Sciatic nerve (tissue), 2 donors: ENCODE data around the gene C3. TPM values are rescaled to one million over a fixed set of nuclear protein-coding genes. Genes with fewer than 3 reads are reported as not detected.
A peak's percentile ranks its signal among the peaks of the same experiment; 100 is the strongest.
"Not testable (repeated sequence)": the region's sequence is repeated elsewhere in the genome, so short reads cannot be mapped to it uniquely, and the experiment has no call there.

Experiments used
- ATAC-seq: fragments of 200-7000 bp; cut with Tn5 transposase; one replicate; pipeline ENCODE4 v1.9.1; 2020; ENCODE audit warnings: mild to moderate bottlenecking, moderate library complexity
- DNase-seq: peaks from one replicate; pipeline ENCODE4 v3.0.0-alpha.2; 2020; ENCODE audit warnings: low spot score
- intact Hi-C: fragments of 100-400 bp; cut with DNase I; formaldehyde crosslinking; loops from one replicate; pipeline ENCODE4 v1.14.2; 2022
- total RNA-seq: library from RNA; stranded (reverse); fragmentation: NEBNext Ultra II Directional; extraction: Animal tissue kit (Norgen Biotek cat#: 25700); gene quantifications from one replicate; pipeline ENCODE4 v1.2.1, GENCODE V29; 2021
- donor health status: DM: no; HTN: no; CAD: no.
- donor health status: DM: no; HTN: no; CAD: no.

Gene C3
- total RNA-seq, 1 donor from 2014 or later: 971 TPM

DNA sequence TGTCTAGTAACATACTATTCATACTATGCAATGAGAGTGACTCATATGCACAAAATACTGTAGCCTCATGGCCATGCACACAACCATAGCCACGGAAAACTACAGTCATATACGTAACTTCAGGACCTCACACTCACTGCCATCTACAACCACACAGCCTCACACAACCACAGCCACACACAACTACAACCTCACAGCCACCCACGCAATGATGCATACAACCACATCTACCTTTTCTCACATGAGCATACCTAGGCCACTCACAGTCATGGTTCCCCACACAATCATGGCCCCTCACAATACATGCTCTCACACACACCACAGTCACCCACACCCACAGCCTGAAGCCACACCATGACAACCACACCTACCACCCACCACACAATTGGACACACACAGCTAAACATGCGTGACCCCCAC is 41.8 kb downstream of the C3 start:
- DNase-seq (no peak), ATAC-seq (no peak)
- intact Hi-C loops: no loop called here

DNA sequence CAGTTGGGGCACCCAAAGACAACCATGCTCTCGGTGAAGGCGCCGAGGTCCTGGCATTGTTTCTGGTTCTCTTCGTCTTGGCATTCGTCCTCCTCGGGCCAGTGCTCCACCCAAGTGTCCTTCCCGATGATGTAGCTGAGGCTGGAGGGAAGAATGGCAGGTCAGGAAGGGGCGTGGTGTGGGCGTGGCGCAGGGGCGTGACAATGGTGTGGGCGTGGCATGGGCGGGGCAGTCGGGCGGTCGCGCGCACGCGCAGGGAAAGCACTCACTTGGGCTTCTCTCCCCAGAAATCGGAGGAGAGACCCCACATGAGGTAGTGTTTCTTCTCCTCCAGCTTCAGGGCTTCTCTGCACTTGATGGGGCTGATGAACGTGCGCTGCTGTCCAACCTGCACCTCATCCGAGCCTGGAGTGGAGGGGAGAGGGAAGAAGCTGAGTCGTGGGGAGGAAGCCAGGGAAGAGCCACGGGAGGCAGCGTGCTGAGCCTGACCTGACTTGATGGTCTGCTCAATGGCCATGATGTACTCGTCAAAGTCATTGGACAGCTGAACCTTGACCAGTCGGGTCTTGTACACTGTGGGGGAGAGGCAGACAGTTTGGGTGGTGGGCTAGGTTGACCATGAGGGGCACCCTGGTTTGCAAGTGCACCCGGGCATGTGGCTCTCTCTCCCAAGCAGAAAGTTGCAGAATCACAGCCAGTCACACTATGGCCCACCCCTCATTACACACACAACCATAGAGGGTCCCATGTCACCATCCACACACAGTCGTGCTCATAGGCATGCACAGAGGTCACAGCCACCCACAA is 42.4 kb downstream of the C3 start:
- peak; percentile 51 for ATAC-seq
- no peak for DNase-seq
- intact Hi-C loops: no loop called here

DNA sequence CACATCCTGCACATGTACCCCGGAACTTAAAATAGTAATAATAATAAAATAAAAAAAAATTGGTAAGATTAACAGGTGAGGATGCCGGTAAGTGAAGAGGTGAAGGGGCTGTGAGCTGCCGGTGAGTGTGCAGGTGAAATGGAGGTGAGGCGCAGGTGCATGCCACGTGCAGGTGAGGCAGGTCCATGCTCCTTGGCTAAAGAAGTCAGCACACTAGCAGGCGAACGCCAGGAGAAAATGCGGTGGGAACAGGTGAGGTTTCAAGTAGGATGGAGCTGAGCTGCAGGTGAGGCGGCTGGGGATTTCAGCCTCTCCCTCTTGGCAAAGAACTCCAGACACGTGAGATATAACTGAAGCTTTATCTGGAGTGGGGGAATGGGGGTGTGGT is 43.0 kb downstream of the C3 start:
- no peak for DNase-seq
- no peak for ATAC-seq
- intact Hi-C loops: no loop called here

DNA sequence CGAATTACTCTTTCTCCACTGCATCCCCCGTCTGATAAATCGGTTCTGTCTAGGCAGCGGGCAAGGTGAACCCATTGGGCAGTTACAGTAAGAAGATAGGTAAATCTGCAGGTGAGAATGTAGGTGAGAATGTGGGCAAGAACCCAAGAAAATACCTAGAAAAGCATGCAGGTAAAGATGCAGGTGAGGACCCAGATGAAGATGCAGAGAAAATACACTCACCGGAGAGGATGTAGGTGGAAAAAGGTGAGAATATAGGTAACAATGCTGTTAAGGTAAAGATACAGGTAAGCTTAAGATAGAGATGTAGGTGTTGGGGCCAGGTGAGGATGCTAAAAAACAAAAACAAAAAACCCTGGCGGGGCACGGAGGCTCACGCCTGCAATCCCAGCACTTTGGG is 44.2 kb downstream of the C3 start:
- intact Hi-C loops: no loop called here
- DNase-seq (no peak), ATAC-seq (no peak)

DNA sequence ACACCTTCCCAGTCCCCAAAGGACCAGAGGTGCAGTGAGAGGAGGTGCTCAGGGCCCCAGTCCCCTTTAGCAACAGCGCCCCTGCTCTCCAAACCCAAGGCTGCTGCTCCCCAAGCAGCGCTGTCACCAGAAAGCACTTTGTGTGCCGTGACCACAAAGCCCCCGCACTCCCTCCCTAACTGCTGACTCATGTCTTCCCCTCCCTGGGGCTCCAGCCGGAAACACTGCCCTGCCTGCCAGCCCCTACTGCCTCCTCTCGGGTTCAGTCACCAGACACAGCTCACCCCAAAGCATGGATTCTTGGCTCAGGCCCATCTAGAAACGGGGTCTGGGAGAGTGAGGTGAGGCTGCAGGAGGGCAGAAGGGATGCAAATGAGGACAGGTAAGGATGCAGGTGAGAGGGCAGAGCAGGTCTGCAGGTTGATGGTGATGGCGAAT is 45.6 kb downstream of the C3 start:
- DNase-seq (peak; percentile 73), ATAC-seq (peak; percentile 75)
- intact Hi-C loops: no loop called here

DNA sequence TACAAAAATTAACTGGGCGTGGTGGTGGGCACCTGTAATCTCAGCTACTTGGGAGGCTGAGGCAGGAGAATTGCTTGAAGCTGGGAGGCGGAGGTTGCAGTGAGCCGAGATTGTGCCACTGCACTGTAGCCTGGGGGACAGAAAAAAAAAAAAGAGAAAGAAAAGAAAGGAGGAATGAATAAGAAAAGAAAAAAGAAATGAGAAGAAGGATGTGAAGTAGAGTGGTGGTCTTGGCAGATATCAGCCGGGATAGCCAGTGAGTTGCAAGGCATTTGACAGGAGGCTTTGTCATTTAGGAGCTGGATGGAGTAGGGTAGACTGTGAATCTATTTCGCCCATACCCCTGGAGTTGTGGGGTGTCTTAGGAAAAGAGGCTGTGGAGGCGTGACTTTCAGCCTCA is 46.0 kb downstream of the C3 start:
- ATAC-seq, intact Hi-C loops, DNase-seq: not testable (repeated sequence)

DNA sequence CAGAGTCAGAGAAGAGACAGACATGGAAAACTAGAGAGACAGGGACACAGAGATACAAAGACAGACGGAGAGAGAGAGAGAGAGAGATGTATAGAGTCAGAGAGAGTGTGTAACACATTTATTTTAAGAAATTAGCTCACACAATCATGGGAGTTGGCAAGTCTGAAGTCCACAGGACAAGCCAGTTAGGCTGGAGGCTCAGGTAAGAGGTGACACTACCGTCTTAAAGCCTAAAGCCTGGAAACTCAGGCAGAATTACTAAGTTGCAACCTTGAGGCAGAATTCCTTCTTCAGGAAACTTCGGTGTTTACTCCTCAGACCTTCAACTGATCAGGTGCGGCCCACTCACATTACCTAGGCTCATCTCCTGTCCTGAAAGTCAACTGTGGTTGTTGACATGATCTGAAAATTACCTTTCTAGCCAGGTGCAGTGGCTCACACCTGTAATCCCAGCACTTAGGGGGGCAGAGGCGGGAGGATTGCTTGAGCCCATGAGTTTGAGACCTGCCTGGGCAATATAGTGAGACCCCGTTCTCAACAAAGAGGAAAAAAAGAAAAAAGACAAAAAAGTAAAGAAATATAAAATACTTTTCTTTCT is 47.7 kb downstream of the C3 start:
- ATAC-seq: no peak
- intact Hi-C loops: no loop called here
- no peak for DNase-seq

DNA sequence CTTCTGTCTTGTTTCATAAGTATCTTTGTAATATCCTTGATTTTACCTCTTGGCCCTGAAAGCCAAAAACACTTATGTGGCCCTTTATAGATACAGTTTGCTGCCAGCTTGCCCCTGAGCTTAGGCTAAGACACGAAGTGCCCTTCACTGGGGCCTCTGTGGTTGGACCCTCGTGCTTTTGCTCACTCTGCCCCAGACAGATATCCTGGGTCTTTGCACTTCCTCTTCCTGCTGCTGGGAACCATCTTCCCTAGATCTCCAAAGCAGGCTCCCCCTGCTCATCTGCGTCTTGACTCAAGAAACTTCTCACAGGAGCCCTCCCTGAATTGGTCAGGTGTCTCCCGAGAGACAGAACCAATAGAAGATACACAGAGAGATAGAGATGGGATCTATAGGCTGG is 48.5 kb downstream of the C3 start:
- ATAC-seq (no peak), DNase-seq (no peak)
- intact Hi-C loops: no loop called here

DNA sequence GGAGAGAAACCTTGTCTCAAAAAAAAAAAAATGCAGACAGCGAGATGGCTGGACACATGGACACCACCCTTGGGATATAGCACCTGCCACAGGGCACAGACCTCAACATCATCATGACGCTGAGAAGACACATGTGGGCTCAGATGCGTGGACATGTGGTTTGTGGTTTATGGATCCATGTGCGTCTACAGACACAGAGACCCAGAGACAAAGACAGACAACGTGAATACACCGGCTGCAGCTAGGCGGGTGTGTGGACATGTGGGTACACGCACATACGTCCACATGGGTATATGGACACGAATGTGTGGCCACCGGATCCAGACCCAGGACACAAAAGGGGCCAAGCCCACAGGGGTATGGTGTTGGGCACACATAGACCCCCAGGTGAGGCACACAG is 51.8 kb downstream of the C3 start:
- intact Hi-C loops: no loop called here
- DNase-seq (no peak), ATAC-seq (no peak)

DNA sequence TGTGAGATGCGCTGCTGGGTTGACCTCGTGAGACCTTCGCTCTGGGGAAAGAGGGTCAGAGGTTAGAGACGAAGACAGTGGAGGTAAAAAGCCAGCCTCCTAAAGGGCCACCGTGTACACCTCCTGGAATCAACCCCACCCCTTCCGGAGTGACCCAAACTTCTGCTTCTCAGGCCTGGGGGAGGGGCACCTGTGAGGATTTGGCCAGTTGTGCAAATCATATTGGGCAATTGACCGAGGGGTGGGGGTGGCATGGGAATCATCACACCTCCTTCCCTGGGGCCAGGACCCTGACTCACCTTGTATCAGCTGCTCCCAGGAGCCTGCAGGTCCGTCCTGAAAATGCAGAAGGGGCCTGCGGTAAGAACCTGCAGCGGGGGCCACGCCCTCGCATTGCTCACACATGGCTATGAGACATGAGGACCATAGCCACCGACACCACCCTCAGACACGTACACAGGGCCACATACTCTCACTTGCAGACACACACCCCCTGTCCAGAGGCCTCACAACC is 53.3 kb downstream of the C3 start:
- intact Hi-C loops: no loop called here
- DNase-seq (no peak), ATAC-seq (no peak)

DNA sequence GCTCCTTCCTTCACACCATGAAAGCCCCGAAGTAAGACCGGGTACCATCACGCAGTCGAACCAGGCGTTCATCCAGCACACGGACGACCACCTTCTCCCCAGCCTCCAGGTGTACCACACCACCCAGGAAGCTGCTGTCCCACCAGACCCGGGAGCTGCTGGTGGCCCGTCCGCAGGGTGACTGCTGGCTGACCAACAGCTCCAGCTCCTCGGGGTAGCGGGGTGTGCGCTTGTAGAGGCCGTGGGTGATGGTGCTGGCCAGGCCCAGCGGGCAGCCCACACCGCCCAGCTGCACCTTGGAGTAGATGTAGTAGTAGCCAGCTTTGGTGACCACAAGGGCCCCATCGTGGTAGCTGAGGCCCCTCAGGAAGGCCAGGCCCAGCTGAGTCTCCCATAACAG is 55.5 kb downstream of the C3 start:
- intact Hi-C loops: no loop called here
- DNase-seq: no peak
- ATAC-seq: no peak

DNA sequence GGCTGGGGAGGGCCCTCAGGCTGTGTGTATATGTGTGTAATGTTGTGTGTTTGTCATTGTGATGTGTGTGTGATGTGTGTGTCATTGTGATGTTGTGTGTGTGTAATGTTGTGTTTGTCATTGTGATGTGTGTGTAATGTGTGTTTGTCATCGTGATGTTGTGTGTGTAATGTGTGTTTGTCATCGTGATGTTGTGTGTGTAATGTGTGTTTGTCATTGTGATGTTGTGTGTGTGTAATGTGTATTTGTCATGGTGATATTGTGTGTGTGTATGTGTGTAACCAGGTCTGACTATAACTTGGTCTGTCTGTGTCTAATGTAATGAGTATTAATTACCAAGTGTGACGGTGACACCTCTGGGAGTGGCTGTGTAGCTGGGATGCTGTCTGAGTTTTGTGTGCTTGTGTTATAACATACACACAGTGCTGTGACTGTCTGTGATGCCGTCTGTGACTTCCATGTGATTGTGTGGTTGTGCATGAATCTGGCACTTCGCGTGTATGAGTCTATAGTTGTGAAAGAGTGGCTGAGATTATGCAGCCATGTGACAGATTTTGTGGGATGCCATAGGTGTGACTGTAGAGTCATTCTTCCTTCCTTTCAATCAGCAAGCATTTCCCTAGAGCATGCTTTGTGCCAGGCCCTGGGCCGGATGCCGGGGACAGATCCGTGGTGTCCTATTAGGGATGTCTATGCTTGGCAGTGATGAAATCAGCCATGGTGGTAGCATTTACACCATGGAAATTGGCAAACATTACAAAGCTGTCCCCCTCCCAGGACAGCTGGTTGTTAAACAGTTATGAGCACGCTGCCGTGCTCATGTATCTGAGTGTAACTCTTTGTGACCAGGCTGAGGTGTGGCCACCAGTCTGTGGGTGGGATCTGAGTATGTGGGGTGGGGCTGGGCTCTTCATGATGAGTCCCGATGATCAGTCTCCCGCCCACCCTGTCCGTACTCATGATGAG is 56.9 kb downstream of the C3 start:
- no peak for DNase-seq
- ATAC-seq: no peak
- intact Hi-C loops: no loop called here

DNA sequence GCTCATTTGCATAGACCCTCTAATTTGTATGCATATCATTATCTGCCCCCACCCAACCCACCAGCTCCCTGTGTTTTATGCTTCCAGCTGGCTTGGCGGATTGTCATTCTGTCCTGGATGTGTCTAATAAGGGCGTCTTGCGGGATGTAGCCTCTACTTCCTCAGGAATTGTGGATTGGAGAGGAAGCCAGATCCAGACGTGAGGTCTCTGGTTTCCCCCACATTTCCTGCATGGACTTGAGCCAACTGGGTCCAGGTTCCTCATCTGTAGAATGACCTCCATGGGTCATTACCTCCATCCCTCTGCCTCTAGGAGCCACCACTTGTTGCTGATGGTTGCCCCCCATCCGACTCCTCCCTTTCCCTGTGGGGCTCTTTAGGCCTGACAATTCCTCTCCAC is 57.7 kb downstream of the C3 start:
- DNase-seq (no peak), ATAC-seq (no peak)
- intact Hi-C loops: no loop called here

DNA sequence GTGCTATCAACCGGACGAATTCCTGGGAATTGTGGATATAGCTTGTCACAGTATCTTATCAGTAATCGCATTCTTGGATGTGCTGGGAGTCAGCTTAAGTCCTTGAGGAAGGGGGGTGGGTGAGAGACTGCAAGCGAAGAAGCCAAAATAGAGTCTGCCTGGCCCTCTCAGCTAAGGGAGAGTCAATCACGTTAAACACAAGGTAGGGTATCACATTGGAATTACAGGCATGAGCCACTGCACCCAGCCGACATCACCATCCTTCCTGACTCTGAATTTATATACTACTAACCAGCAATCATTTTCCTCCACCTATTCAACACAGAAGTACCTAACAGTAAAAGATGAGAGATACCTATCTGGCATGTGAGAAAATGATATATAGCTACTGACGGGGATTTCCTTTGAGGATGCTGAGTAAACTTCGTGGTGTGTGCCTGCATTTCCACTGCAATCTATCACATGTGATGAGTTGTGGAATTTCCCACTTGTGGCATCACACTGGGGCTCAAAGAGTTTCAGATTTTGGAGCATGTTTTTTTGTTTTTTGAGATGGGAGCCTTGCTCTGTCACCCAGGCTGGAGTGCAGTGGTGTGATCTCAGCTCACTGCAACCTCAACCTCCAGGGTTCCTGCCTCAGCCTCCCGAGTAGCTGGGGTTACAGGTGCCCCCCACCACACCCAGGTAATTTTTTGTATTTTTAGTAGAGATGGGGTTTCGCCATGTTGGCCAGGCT is 58.8 kb downstream of the C3 start:
- intact Hi-C loops, ATAC-seq, DNase-seq: not testable (repeated sequence)

DNA sequence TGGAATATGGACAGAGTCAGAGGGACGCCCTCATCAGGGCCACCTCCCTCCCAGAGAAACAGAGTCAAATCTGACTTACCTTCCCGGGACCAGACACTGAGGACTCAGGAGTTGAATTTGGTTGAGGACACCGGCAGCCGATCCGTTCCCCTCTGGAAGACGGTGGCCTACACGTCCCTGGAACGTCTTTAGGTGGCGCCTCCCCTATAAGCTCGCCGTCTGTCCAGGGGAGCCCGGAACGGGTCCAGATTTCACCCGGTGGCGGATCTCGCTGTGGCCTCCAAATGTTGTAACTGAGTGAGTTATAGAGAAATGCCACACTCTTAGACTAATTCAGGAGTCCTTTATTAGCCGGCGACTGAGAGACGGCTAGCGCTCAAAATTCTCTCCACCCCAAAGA is 59.5 kb downstream of the C3 start:
- DNase-seq (no peak), ATAC-seq (no peak)
- intact Hi-C loops: no loop called here

DNA sequence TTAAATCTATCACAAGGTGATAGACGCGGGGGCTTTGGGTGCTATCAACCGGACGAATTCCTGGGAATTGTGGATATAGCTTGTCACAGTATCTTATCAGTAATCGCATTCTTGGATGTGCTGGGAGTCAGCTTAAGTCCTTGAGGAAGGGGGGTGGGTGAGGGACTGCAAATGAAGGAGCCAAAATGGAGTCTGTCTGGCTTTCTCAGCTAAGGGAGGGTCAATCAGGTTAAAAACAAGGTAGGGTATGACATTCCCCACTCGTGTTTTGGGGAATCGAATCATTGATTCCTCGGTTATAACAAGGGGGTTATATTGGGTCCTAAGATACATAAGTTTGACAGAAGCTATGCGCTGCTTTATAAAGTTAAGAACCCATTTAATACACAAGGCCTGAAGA is 64.1 kb downstream of the C3 start:
- DNase-seq, intact Hi-C loops, ATAC-seq: not testable (repeated sequence)

DNA sequence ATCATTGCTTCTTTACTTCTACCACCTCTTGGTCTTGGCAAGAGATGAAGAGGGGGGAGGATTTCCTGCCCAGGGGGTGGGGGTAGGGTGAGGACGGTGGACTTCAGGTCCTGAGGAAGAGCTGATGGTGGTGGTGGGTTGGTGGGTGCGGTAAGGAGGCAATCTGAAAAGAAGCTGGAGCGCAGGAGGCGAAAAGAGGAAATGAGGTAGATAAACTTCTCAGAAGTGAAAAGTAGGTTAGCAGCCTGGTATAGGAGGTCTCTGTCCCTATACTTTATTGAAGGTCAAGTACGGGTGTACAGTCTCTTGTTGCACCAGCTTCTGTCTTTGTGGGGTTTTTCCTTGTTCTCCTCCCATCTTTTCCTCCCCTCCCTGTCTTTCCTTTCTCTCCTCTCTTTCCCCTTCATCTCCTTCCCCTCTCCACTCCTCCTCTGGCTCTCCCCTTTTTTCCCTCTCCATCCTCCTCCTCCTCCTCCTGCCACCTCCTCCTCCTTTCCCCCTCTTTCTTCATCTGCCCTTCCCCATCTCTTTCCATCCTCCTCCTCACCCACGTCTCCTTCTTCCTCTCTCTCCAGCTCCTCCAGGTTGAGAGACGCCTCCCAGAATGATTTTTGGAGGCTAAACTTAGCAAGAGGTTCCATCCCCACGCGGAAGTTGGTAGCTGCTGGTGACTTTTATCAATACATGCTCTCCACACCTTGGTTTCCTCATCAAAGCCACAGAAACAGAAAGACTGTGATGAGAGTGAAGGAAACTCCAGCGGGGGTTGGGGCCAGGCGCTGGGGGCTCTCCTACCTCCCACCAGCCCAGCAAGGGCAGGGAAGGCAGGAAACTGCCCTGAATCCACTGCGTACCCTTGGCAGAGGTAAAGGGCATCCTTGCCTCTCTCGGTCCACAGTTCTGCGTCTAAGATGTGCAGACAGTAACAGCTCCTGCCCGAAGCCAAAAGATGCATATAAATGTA is 65.8 kb downstream of the C3 start:
- ATAC-seq: no peak
- DNase-seq: no peak
- intact Hi-C loops: no loop called here

DNA sequence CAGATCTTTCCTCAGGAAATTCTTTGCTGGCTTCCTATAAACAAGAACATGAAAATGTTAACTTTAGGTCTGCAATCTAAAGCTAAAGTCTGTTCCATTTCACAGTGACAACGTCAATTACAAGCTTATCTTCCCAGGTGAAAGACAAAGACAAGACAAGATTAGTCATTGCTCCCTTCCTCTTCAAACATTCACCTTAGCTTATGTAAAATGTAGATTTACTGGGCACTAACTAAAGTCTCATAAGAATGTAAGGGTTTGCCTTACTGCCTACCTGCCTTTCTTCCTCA is 67.7 kb downstream of the C3 start:
- no peak for DNase-seq
- no peak for ATAC-seq
- intact Hi-C loops: no loop called here
